HG03135 (cell line): ENCODE measurements around the gene OCA2.
"Not testable (repeated sequence)": the region's sequence is repeated elsewhere in the genome, so short reads cannot be mapped to it uniquely, and the experiment has no call there.

Experiments used
- ATAC-seq: cut with Tn5 transposase; IDR thresholded peaks from one replicate; pipeline ENCODE4 v1.9.1; 2021; ENCODE audit warnings: mild to moderate bottlenecking, moderate library complexity; ENCODE audit not compliant: unreplicated experiment

The OCA2 gene

GRCh38 chr15:27787931-27788330, 311.2 kb downstream of the OCA2 start:
- ATAC-seq = no peak

- no peak for ATAC-seq
These were observed 315.0 kb downstream of the OCA2 start for GRCh38 chr15:27784107-27784506.

GRCh38 chr15:27783678-27784077, 315.4 kb downstream of the OCA2 start:
- no peak for ATAC-seq

GRCh38 chr15:27782125-27782524, 317.0 kb downstream of the OCA2 start:
- no peak for ATAC-seq

GRCh38 chr15:27776501-27776900, 322.6 kb downstream of the OCA2 start:
- ATAC-seq = no peak

- no peak for ATAC-seq
These were observed 324.5 kb downstream of the OCA2 start for GRCh38 chr15:27774638-27775037.

GRCh38 chr15:27774191-27774590, 324.9 kb downstream of the OCA2 start:
- no peak for ATAC-seq

GRCh38 chr15:27771892-27772291, 327.2 kb downstream of the OCA2 start:
- ATAC-seq = no peak

GRCh38 chr15:27770769-27771554, 328.2 kb downstream of the OCA2 start:
- no peak for ATAC-seq

GRCh38 chr15:27770086-27770607, 329.0 kb downstream of the OCA2 start:
- ATAC-seq = no peak

GRCh38 chr15:27769652-27770051, 329.5 kb downstream of the OCA2 start:
- no peak for ATAC-seq

- no peak for ATAC-seq
These were observed 330.2 kb downstream of the OCA2 start for GRCh38 chr15:27768732-27769475.

GRCh38 chr15:27767918-27768640, 331.0 kb downstream of the OCA2 start:
- ATAC-seq = no peak

GRCh38 chr15:27767430-27767829, 331.7 kb downstream of the OCA2 start:
- not testable (repeated sequence) for ATAC-seq

GRCh38 chr15:27764339-27764738, 334.8 kb downstream of the OCA2 start:
- no peak for ATAC-seq

GRCh38 chr15:27763514-27763913, 335.6 kb downstream of the OCA2 start:
- ATAC-seq = no peak

GRCh38 chr15:27762471-27762870, 336.6 kb downstream of the OCA2 start:
- ATAC-seq = no peak

- ATAC-seq = no peak
These were observed 342.1 kb downstream of the OCA2 start for GRCh38 chr15:27757052-27757451.

GRCh38 chr15:27752691-27753090, 346.4 kb downstream of the OCA2 start:
- no peak for ATAC-seq

- no peak for ATAC-seq
These were observed 351.1 kb downstream of the OCA2 start for GRCh38 chr15:27747997-27748396.

- ATAC-seq = no peak
These were observed 352.6 kb downstream of the OCA2 start for GRCh38 chr15:27746401-27746955.
